Hepatocyte (in vitro differentiated cells): Measurements from ENCODE around the gene GPATCH11. TPM values are rescaled to one million over a fixed set of nuclear protein-coding genes. Genes with fewer than 3 reads are reported as not detected.

Experiments used
- DNase-seq: peaks from one replicate; pipeline ENCODE4 v3.0.0-alpha.2; 2016; ENCODE audit warnings: low spot score
- H2AFZ ChIP-seq: fragments of 200-600 bp; sonication (generic); 2 replicates; pipeline ENCODE4 v1.6.0; 2016; ENCODE audit warnings: antibody characterized with exemption, mild to moderate bottlenecking
- H3K27ac ChIP-seq: fragments of 200-600 bp; sonication (generic); 2 replicates; pipeline ENCODE4 v1.5.1; 2016; ENCODE audit warnings: mild to moderate bottlenecking
- H3K27me3 ChIP-seq: fragments of 200-600 bp; sonication (generic); 2 replicates; pipeline ENCODE4 v1.6.1; 2016
- H3K36me3 ChIP-seq: fragments of 200-600 bp; sonication (generic); replicated peaks from 2 replicates; pipeline ENCODE4 v1.5.1; 2016; ENCODE audit warnings: low read depth; ENCODE audit not compliant: insufficient read depth
- H3K4me1 ChIP-seq: fragments of 200-600 bp; sonication (generic); 2 replicates; pipeline ENCODE4 v1.5.1; 2016; ENCODE audit warnings: mild to moderate bottlenecking, moderate library complexity; ENCODE audit not compliant: insufficient read depth
- H3K4me2 ChIP-seq: fragments of 200-600 bp; sonication (generic); 2 replicates; pipeline ENCODE4 v1.6.0; 2016
- H3K4me3 ChIP-seq: fragments of 200-600 bp; sonication (generic); 2 replicates; pipeline ENCODE4 v1.5.1; 2016; ENCODE audit warnings: mild to moderate bottlenecking
- H3K79me2 ChIP-seq: fragments of 200-600 bp; sonication (generic); 2 replicates; pipeline ENCODE4 v1.6.0; 2017; ENCODE audit warnings: mild to moderate bottlenecking
- H3K9me2 ChIP-seq: fragments of 200-600 bp; sonication (generic); replicated peaks from 2 replicates; pipeline ENCODE4 v1.6.0; 2017; ENCODE audit warnings: mild to moderate bottlenecking; ENCODE audit not compliant: insufficient read depth
- H3K9me3 ChIP-seq: fragments of 200-600 bp; sonication (generic); 2 replicates; pipeline ENCODE4 v1.5.1; 2016; ENCODE audit warnings: low read depth, mild to moderate bottlenecking
- H4K20me1 ChIP-seq: fragments of 200-600 bp; sonication (generic); 2 replicates; pipeline ENCODE4 v1.6.0; 2016; ENCODE audit warnings: mild to moderate bottlenecking; ENCODE audit not compliant: insufficient read depth, poor library complexity, severe bottlenecking
- EZH2 ChIP-seq: fragments of 200-600 bp; sonication (generic); IDR thresholded peaks from 2 replicates; pipeline ENCODE4 v1.6.1; 2016; ENCODE audit warnings: antibody characterized with exemption, mild to moderate bottlenecking, borderline replicate concordance
- EZH2phosphoT487 ChIP-seq: fragments of 200-600 bp; sonication (generic); IDR thresholded peaks from one replicate; pipeline ENCODE4 v1.6.1; 2018; ENCODE audit warnings: antibody characterized with exemption, mild to moderate bottlenecking, low read depth, moderate library complexity; ENCODE audit not compliant: unreplicated experiment, severe bottlenecking
- WGBS: methylation state at CpG from one replicate; pipeline ENCODE4 v1.1.6; 2016; ENCODE audit warnings: low lambda C conversion rate; ENCODE audit errors: missing lambda C conversion rate; 5-methylcytosine and 5-hydroxymethylcytosine counted together
- polyA plus RNA-seq: library from polyadenylated mRNA; unstranded; fragments of >200 nt; fragmentation: Nextera tagmentation; extraction: Ambion mirVana; gene quantifications from 2 replicates; pipeline ENCODE4 v1.2.1, GENCODE V29; 2016
- total RNA-seq: library from RNA; depleted of rRNA; stranded (reverse); fragments of >200 nt; gene quantifications from 2 replicates; pipeline ENCODE4 v1.2.3, GENCODE V29; 2014
- TF ChIP-seq, protein P1 (sequence below): fragments of 200-600 bp; sonication (generic); IDR thresholded peaks from 2 replicates; pipeline ENCODE4 v1.5.1; 2016; ENCODE audit warnings: antibody characterized with exemption, mild to moderate bottlenecking; ENCODE audit not compliant: poor library complexity

Gene GPATCH11
- total and polyA plus RNA-seq, 2 experiments from 2014 or later, result 3.1 to 4.3 TPM

DNA sequence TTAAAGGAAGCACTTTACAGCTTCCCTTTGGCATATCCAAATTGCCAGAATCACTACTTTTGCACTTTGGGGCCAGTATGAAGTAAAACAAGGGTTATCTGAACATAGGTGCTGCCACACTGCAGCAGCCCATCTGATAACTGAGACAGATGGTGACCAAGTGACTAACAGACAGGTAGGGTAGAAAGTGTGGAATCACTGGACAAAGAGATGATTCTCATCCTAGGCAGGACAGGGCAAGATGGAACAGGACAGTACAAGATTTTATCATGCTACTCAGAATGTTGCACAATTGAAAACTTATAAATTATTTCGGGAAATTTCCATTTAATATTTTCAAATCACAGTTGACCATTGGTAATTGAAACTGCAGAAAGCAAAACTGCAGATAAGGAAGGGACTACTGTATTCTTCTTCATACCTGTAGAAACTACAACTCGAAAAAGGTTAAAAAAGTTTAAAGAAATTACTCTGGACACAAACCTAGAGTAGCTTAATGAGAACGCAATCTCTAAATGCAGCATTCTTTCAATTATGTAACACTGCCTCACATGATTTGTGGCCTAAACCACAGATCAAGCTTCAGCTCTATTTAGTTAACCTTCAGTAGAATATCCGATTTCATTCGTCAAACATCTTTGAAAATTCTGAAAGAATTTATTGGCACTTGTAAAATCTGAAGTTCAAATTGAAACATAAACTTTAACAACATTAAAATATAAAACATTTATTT is 31.6 kb upstream of the GPATCH11 start:
- Histone ChIP-seq H3K4me2 (no peak overlapping the region), H3K27ac (no peak overlapping the region), H3K27me3 (no peaks in the 10 kb centered on the region), H3K4me1 (no peaks in the 10 kb centered on the region), H3K4me3 (no peak overlapping the region), H4K20me1 (no peaks in the 10 kb centered on the region), H3K36me3 (no peaks in the 10 kb centered on the region), H3K9me3 (no peaks in the 10 kb centered on the region), H3K79me2 (no peaks in the 10 kb centered on the region), H2AFZ (no peak overlapping the region), H3K9me2 (no peaks in the 10 kb centered on the region)
- DNase-seq, result no peak
- WGBS, result 92% methylated on average over 5 of the region's 5 CpGs
- TF ChIP-seq, protein P1, sequence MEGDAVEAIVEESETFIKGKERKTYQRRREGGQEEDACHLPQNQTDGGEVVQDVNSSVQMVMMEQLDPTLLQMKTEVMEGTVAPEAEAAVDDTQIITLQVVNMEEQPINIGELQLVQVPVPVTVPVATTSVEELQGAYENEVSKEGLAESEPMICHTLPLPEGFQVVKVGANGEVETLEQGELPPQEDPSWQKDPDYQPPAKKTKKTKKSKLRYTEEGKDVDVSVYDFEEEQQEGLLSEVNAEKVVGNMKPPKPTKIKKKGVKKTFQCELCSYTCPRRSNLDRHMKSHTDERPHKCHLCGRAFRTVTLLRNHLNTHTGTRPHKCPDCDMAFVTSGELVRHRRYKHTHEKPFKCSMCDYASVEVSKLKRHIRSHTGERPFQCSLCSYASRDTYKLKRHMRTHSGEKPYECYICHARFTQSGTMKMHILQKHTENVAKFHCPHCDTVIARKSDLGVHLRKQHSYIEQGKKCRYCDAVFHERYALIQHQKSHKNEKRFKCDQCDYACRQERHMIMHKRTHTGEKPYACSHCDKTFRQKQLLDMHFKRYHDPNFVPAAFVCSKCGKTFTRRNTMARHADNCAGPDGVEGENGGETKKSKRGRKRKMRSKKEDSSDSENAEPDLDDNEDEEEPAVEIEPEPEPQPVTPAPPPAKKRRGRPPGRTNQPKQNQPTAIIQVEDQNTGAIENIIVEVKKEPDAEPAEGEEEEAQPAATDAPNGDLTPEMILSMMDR, result no peak
- no peak for TF ChIP-seq EZH2phosphoT487
- TF ChIP-seq EZH2, result no peak

DNA sequence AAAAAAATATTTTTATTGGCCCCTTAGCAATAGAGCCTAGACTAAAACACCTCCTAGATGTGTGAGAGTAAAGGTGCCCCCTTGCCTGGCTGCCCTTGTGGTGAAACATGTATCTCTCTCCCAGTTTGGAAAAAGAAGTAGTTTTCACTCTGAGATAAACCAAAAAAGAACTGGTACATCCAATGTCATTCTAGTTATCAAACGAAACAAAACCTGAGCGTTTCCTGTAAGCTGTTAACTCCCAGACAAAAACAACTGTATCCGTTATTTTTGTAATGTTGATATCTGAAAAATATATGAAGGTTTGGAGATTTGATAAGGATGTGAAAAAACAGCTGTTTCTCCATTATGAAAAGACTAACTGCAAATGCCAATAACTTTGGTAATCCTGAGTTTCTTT is 24.5 kb upstream of the GPATCH11 start:
- Histone ChIP-seq H3K9me3 (no peaks in the 10 kb centered on the region), H2AFZ (no peak overlapping the region), H3K9me2 (no peaks in the 10 kb centered on the region), H3K36me3 (no peaks in the 10 kb centered on the region), H4K20me1 (no peaks in the 10 kb centered on the region), H3K27me3 (no peaks in the 10 kb centered on the region), H3K4me3 (no peak overlapping the region), H3K4me2 (no peak overlapping the region), H3K4me1 (no peaks in the 10 kb centered on the region), H3K27ac (no peak overlapping the region), H3K79me2 (no peaks in the 10 kb centered on the region)
- DNase-seq, result no peak
- TF ChIP-seq EZH2, result no peak
- TF ChIP-seq, protein P1, result no peak
- TF ChIP-seq EZH2phosphoT487, result no peak
- WGBS, result 94% methylated on average over 3 of the region's 3 CpGs

DNA sequence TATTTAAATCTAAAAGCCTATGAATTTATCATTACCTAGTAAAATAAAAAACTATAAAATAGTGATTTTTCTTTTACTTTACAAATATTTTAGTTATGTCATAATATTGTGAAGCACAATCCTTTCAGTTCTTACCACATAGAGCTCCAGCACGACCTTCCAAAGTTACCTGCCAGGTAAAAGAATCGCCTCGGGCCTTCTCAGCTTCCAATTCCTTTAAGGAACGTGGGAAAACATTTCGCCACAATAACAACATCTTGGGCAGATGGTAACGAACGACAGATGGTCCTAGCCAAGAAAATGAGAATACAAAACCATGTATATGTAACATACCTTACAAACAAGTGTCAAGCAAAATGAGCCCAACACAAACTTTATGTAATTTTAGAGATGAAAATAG is 23.9 kb upstream of the GPATCH11 start:
- Histone ChIP-seq H2AFZ (no peak overlapping the region), H3K36me3 (no peaks in the 10 kb centered on the region), H4K20me1 (no peaks in the 10 kb centered on the region)

More for the DNA sequence above, 23.9 kb upstream of the GPATCH11 start:
- H3K9me3 ChIP-seq, result no peaks in the 10 kb centered on the region
- no peaks in the 10 kb centered on the region for H3K79me2 ChIP-seq
- no peak for DNase-seq
- no peak overlapping the region for H3K4me2 ChIP-seq
- TF ChIP-seq, protein P1, result no peak
- TF ChIP-seq EZH2 (no peak), EZH2phosphoT487 (no peak)
- WGBS, result 93% methylated on average over 7 of the region's 7 CpGs
- H3K27ac ChIP-seq, result no peak overlapping the region
- no peaks in the 10 kb centered on the region for H3K4me1 ChIP-seq
- no peak overlapping the region for H3K4me3 ChIP-seq
- H3K9me2 ChIP-seq, result no peaks in the 10 kb centered on the region
- no peaks in the 10 kb centered on the region for H3K27me3 ChIP-seq
